T-helper 1 cell (primary cell): ENCODE data around the gene NPTX2.
"Not testable (repeated sequence)": the region's sequence is repeated elsewhere in the genome, so short reads cannot be mapped to it uniquely, and the experiment has no call there.

Experiments used
- DNase-seq, 5 donors: peaks; one replicate each; pipeline ENCODE4 v3.0.0-alpha.2; 2012 to 2020
- total RNA-seq, 4 donors: gene quantifications; one replicate each; lab custom pipeline; 2026; lab: John Stamatoyannopoulos, UW

The NPTX2 gene, protein sequence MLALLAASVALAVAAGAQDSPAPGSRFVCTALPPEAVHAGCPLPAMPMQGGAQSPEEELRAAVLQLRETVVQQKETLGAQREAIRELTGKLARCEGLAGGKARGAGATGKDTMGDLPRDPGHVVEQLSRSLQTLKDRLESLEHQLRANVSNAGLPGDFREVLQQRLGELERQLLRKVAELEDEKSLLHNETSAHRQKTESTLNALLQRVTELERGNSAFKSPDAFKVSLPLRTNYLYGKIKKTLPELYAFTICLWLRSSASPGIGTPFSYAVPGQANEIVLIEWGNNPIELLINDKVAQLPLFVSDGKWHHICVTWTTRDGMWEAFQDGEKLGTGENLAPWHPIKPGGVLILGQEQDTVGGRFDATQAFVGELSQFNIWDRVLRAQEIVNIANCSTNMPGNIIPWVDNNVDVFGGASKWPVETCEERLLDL
- 0 to 0.15 (median 0) reads per million in 4 donors for total RNA-seq

DNA sequence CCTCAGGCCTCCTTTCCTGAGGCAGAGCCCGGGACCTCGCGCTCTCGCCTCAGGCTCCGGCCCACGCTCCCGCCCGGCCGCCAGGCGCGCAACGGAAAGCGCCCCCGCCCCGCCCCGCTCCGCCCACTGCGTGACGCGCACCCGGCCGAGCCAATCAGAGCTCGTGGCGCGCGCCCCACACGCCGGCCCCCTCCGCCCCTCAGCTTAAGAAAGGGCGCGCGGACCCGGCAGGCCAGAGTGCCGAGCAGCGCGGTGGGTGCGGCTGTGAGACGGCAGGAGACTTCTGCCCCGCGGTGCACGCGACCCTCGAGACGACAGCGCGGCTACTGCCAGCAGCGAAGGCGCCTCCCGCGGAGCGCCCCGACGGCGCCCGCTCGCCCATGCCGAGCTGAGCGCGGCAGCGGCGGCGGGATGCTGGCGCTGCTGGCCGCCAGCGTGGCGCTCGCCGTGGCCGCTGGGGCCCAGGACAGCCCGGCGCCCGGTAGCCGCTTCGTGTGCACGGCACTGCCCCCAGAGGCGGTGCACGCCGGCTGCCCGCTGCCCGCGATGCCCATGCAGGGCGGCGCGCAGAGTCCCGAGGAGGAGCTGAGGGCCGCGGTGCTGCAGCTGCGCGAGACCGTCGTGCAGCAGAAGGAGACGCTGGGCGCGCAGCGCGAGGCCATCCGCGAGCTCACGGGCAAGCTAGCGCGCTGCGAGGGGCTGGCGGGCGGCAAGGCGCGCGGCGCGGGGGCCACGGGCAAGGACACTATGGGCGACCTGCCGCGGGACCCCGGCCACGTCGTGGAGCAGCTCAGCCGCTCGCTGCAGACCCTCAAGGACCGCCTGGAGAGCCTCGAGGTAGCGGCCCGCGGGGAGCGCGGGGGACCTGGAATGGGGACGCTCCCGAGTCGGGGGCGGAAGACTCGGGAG is at the start of gene NPTX2:
Gene NPTX2, plus strand, starts transcription at position 235 of the 909 bp plus-strand sequence. Its CDS starts 177 bp downstream, at position 412.
- DNase-seq: no peak

GRCh38 chr7:98567991-98568390 is 49.1 kb upstream of the NPTX2 start:
- no peak for DNase-seq

DNA sequence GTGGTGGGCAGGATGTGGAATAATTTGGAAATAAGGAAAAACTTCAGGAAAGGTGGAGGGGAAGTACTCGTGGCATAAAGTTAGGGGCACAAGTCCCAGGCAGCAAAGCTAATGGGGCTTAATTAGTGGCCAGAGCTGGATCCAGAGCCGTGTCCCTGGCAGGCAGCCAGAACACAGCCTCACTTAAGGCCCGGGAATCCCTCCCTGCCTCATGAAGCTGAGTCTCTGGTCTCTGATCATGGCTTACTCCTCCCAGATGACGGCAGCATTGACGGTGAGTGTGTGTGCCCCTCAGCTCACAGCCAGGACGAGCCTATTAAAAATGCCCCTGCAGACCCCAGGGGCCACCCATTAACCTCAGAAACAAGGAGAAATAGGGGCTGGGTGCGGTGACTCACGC is 48.2 kb upstream of the NPTX2 start:
- DNase-seq: no peak

GRCh38 chr7:98569691-98570337 is 47.3 kb upstream of the NPTX2 start:
- no peak for DNase-seq

DNA sequence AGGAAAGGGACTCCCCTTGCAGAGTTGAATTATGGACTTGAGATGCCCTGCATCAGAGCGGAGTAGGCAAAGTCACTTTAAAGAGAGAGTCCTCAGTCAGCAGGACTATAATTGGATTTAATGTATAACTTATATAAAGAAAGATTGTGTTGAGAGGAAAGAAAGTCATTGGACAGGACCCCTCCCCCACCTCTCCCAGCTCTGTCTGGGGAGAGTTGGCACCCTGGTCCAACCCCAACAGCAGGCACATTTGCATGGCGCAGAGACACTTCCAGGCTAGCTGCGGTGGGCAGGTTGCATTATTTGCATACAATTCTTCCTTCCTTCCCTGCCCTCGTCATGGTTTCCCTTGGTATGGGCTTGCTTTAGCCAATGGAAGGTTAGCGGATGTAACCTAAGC is 46.1 kb upstream of the NPTX2 start:
- DNase-seq: no peak

GRCh38 chr7:98571986-98572385 is 45.1 kb upstream of the NPTX2 start:
- no peak for DNase-seq

DNA sequence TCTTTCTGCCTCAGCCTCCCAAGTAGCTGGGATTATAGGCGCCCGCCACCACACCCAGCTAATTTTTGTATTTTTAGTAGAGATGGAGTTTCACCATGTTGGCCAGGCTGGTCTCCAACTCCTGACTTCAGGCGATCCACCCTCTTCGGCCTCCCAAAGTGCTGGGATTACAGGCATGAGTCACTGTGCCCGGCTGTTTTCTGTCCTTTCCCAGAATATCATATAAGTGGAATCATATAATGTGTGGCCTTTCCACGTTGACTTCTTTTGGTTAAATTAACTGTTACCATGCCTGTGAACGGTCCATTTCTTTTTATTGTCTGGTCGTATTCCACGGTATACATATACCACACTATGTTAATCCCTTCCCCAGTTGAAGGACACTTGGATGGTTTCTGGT is 44.4 kb upstream of the NPTX2 start:
- not testable (repeated sequence) for DNase-seq

DNA sequence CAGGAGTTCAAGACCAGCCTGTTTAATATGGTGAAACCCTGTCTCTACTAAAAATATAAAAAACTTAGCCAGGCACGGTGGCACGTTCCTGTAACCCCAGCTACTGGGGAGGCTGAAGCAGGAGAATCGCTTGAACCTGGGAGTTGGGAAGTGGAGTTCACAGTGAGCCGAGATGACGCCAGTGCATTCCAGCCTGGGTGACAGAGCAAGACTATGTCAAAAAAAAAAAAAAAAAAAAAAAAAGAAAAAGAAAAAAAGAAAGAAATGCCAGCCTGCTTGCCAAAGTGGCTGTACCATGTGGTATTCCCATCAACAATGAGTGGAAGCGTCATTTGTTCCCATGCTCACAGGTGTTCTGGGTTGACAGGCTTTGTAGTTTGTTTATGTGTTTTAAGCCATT is 43.3 kb upstream of the NPTX2 start:
- no peak for DNase-seq

- DNase-seq: no peak
These were observed 41.2 kb upstream of the NPTX2 start for GRCh38 chr7:98575878-98576277.

DNA sequence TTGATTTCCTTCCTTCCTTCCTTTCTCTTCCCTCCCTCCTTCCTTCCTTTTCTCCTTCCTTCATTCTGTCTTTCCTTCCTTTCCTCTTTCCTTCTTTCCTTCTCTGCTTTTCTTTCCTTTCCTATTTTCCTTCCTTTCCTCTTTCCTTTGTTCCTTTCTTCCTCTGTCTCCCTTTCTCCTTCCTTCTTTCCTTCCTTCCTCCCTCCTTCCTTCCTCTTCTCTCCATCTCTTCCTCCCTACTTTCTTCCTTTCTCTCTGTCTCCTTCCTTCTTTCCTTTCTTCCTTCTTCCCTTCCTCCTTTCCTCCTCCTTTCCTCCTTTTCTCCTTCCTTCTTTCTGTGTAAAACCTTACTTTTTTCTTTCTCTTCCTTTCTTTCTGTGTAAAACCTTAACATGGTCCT is 32.3 kb upstream of the NPTX2 start:
- DNase-seq: no peak

- DNase-seq: no peak
These were observed 25.2 kb upstream of the NPTX2 start for GRCh38 chr7:98591926-98592325.

GRCh38 chr7:98594348-98594747 is 22.7 kb upstream of the NPTX2 start:
- DNase-seq: no peak

- no peak for DNase-seq
These were observed 22.3 kb upstream of the NPTX2 start for GRCh38 chr7:98594787-98595186.

DNA sequence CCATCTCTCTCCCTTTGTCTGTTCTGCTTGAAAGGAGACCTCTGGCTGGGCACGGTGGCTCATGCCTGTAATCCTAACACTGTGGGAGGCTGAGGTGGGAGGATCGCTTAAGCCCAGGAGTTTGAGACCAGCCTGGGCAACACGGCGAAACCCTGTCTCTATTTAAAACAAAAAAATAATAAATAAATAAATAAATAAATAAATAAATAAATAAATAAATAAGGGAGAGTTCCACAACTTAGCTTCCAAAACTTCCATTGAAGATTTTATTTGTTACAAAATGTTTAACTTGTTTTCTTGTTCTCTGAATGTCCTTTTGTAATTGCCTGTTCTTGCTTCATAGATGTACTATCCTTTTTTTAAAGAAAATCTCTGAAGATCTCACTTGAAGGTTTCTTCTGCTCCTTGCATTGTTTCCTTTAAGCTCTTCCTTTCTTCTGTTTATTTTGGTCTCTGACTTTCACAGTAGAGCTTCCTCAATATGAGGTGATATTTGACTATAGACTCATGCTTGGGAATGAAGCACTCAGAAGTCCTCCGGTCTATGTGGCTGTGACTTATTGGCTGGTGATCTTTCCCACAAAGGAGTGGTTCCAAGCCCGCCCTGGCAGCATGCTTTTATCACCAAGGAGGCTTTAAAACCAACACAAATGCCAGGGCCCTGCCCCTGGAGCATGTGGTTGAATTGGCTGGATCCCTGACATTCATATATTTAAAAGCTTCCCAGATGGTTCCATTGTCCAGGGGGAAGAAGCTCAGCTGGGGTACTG is 18.1 kb upstream of the NPTX2 start:
- no peak for DNase-seq

DNA sequence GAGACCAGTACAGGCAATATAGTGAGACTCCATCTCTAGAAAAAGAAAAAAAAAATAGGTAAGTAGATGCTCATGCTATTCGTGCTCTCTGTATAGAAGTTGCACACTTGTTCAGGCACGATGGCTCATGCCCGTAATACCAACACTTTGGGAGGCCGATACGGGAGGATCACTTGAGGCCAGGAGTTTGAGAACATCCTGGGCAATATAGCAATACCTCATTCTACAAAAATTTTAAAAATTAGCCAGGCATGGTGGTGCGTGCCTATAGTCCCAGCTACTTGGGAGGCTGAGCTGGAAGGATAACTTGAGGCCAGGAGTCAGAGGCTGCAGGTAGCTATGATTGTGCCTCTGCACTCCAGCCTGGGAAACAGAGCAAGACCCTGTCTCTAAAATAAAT is 17.2 kb upstream of the NPTX2 start:
- no peak for DNase-seq

- no peak for DNase-seq
These were observed 14.2 kb upstream of the NPTX2 start for GRCh38 chr7:98602755-98603398.

DNA sequence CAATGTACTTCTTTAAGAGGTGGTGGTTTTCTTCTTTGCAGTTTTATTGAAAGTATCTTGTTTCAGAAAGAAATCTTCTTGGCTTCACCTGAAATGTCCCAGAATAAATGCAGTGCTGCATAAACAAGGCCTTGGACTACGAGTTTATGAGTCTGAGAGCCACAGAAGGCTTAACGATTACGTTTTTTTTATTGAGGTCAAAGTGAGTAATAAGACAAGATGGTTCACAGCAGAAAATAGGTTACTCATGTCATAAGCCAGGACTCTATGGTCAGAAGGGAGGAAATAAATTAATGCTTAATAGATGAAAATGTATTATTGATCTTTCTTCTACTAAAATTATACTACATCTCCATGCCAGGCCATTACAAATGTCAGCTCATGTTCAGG is 13.7 kb upstream of the NPTX2 start:
- no peak for DNase-seq

GRCh38 chr7:98613601-98614425 is 3.3 kb upstream of the NPTX2 start:
- no peak for DNase-seq

GRCh38 chr7:98616381-98617050 is 569 bp upstream of the NPTX2 start:
- no peak for DNase-seq

GRCh38 chr7:98617960-98618418 is 904 bp downstream of the NPTX2 start:
- no peak for DNase-seq
